ENCODE measurements around the gene ZNF827. TPM values are rescaled to one million over a fixed set of nuclear protein-coding genes. Genes with fewer than 3 reads are reported as not detected.

ZNF827 gene
- total and polyA plus RNA-seq, 2 of the 8 experiments (the other 6 are each of a cell fraction or from before 2014, with no cell fraction given) = 25.3 to 26.2 TPM

GRCh38 chr4:145876531-145877180 is 62.0 kb downstream of the ZNF827 start (continued):
- no peak for TF ChIP-seq POLR2A (IDR thresholded peaks at IDR 0.05; ENCODE audit: control extremely low read depth in 1 of 2, low read depth in 2 of 2, low read length in 2 of 2)

All from H1 (cell line).